ENCODE results near the gene MAP2K6.

Gene MAP2K6

DNA sequence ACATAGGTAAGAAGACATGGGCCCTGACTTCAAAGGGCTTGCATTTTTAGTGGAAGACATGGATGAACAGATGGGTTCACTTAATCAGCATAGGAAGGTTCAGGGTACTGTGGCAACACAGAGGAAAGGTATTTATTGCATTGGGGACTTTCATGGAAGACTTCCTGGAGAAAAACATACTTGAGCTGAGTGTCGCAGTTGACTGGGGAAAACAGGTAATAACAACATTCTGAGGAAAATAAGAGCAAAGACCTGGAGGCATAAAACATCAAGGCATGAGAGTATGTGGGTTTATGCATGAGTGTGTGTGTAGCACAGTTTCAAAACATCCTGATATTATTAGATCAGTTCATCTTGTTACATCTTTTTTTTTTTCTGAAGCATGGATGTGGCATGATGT is 82.7 kb downstream of the MAP2K6 start:
- no peak for DNase-seq

DNA sequence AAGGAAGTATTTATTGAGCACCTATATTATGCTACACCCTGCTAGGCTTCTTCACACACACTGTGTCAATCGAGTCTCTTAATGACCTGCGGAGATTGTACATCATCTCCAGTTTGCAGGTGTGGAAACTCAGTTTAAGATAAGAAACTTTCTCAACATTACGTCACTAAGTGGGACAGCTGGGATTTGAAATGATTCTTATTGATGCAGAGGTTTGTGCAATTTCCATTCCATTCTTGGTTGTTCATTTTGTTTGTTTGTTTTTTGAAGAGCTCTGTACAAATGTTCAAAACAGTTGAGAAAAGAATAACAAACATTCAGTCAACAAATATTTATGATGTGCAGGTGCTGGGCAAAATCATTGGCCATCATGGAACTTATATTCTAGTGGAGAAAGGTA is 84.8 kb downstream of the MAP2K6 start:
- no peak for DNase-seq

DNA sequence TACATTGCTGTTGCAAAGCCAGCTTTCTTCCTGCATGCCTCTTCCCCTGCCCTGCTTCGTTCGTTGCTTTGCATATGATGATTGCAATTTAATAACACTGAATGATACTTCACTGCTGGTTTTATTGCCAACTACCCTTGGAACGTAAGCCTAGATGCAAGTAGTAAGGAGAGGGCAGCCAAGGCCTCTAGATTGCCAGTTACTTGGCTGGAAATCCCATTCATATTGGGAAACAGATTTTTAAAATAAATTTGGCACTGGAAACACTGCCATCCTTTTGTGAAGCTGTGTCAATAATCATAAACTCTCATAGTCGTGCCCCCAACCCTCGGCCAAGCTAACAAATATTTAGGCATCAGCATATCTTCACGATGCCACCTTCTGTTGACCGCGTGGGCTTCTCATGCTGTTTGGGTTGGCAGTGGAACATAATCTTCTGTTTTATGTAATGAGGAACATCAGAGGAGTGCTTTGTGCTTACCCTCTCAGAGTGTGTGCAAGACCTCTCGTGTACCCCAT is 86.5 kb downstream of the MAP2K6 start:
- DNase-seq: no peak

DNA sequence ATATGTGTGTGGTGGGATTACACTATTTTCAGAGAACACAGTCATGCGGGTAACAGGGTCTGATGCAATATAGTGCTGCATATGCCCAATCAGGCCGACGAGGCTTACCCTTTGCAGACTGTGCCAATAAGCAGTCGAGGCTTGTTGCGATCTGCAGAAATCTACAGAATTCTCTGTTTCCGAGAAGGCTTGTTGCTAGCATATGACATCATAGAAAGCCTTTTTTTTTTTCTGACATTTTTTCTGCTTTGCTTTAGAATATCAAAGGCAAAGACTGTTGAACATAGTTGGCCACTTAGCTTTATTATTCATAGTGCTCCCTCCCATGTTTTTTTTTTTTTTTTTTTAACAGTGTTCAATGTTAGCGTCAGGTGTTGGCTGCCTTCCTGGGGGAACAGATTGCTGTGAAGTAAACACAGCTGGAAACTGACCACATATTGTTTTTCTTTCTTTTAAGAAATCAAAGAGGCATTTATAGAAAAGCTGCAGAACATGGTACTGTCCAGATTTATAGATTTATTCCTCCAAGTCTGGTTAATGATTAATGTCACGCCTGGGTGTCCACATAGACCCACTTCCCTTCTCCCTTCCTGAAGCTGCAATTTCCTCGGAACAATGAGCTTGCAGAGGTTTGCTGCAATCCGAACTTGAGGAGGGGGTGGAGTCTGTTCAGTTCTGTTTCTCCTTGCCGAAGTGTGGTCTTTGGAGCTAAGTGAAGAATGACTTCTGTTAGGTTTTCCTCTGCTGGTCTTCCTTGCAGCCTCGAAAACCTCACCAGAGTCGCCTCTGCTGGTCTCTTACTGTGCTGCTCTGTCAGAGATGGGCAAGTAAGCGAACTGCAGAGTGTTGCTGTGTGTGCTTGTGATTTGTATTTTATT is 87.3 kb downstream of the MAP2K6 start:
- DNase-seq: no peak

DNA sequence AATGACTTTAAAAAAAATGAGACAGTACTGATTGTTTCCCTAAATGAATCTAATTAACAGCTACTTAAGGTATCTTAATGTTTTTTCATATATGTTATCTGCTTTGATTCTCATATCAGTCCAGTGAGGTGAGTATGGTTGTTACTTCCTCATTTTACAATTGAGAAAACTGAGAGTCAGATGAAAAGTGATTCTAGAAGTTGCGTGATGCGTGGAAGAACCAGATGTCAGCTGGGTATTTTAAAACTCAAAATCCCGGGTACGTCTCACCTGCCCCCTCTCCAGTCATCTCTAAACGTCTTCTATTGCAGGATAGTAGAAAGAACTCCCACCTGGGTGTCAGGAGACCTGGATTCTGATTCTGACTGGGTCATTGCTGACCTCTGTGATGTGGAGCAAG is 89.2 kb downstream of the MAP2K6 start:
- no peak for DNase-seq

DNA sequence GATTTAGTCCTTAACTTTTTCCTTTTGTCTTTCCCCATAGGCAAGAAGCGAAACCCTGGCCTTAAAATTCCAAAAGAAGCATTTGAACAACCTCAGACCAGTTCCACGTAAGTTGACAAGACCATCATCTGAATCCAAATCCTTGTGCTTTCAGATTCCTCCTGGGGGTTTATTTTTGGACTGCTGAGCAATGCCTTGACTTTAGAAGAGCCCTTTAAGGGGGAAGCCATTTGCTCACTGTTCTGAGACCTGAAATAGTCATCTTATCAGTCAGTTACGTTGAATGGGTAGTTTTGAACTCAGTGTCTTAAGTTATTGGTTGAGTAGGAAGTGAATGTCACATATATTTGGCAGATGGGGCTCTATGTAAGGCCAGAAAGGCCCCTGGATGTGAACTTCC is 91.2 kb downstream of the MAP2K6 start:
- no peak for DNase-seq

DNA sequence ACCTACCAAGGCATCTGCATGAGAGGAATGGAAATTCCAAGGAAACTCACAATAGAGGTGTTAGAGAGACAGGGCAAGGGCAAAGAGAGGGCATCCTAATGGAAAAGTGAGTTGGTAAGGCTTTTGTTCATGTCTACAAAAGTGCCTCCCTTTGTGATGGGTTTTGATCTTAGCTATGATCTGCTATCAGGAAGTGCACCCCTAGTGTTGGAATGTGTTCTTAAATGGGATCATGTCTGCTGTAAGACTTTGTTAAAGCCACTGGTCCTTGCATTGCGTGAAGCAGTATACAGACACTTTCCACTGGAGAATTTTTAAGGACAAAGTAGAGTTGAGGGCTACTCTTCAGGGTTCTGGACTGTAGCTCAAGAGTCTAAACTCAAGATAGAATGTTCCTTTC is 92.0 kb downstream of the MAP2K6 start:
- peak; percentile 20 for DNase-seq

DNA sequence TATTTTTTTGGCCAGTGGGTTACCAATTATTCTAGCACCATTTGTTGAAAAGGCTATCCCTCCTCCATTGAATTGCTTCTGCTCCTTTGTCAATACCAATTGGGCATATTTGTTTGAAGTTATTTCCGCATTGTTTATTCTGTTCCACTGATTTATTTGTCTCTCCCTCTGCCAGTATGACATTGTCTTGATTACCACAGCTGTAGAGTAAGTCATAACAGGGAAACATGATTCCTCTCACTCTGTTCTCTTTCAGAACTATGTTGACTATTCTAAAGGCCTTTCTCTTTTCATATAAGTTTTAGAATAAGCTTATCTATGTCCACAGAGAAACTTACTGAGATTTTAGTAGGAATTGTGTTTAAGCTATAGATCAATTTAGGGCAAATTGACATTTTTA is 94.3 kb downstream of the MAP2K6 start:
- no peak for DNase-seq

DNA sequence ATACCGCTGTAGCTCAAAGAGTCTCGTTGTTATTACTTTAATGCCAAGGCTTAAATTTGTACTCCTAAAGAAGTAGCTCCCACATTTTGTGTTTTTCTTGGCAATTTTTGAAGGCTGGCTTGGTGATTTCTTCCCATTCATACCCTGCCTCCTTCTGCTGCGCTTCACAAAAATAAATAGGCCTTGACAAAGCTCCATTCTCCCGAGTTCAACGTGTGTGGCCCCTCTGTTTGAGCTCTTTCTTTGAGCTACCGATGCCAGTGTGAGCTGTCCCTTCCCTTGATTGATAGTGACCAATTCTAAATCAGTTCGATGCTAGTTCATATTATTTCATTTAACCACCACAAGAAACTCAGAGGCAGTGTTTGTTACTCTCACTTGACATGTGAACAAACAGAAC is 96.8 kb downstream of the MAP2K6 start:
- DNase-seq: no peak

DNA sequence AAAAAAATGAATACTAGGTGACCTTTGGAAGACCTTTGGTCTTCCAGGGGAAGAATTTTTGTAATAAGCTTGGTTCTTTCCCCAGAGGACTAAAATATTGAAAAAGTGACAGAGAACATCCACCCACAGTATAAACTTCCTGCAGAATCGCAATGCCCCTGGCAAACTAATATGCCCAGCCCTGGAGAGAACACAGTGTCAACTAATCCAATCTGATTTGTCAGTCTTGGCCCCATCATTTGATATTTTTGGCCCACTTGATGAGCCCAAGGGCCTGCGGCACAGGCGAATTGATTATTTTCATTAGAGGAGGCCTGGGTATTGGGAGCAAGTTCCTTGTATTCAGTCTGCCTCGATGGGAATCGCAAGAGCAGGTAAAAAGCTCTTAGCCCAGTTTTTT is 98.4 kb downstream of the MAP2K6 start:
- no peak for DNase-seq

DNA sequence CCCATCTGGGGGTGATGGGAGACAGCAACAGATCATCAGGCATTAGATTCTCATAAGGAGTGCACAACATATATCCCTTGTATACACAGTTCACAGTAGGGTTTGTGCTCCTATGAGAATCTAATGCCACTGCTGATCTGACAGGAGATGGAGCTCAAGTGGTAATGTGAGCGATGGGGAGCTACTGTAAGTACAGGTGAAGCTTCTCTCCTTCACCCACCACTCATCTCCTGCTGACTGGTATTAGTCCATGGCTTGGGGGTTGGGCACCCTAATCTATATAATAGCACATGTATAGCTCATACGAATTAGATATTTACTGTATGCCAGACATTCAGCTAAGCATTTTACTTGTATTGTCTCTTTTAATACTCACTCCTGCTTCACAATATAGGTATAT is 101.7 kb downstream of the MAP2K6 start:
- DNase-seq: no peak

DNA sequence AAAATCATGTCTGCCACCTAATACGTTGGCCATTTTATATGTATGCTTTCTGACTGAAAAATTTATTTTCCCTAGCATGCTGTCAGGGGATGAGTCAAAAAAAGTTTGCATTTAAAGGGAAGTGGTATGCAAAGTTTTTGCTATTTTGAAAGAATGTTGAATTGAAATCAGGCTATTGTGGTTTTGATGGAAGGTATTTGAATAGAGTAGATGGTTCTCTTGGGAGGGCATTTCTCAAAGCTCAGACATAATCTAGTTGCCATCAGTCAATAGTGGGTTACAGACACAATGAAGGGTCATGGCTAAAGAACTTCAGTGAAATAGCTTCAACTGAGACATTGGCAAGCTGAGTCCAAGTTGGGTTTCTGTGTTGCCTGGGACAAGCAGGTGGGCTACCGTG is 102.4 kb downstream of the MAP2K6 start:
- DNase-seq: no peak

DNA sequence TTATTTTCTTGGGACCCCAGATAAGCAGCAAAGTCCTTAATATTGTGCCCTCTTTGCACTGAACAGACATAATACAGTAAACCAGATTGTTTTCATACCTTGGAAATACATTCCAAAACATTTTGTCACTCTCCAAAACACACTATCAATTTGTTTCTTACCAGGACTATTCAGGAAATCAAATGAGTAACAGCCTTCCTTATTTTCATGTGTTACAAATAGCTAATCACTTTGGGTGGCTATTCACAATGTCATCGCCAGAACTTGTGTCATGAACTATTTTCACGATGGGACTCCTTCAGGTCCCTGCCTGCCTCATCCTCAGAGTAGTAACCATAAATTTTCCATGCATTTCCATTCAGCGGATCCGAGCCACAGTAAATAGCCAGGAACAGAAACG is 104.5 kb downstream of the MAP2K6 start:
- DNase-seq: no peak

DNA sequence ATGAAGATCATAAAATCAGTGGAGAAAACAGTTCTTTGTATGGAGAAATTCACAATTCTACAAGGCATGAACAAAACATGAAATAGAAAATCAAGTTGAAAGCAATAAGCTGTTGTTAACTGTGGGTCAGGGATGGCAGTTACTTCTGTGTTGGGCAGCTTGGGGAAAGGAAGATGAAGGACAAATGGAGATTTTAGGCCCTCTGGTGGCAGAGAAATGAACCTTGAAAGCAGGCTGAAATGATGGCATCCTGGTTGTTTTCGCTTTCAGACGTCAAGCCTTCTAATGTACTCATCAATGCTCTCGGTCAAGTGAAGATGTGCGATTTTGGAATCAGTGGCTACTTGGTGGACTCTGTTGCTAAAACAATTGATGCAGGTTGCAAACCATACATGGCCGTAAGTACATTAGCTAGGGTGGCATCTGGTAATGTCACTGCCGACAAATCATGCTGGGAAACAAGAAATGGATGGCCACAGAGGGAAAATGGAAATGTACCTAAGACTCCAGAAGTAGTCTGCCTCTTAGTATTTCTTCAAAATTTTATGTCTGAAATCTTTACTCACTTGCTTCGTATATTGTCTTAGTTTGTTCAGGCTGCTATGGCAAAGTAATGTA is 108.9 kb downstream of the MAP2K6 start:
- peak; percentile 43 for DNase-seq

DNA sequence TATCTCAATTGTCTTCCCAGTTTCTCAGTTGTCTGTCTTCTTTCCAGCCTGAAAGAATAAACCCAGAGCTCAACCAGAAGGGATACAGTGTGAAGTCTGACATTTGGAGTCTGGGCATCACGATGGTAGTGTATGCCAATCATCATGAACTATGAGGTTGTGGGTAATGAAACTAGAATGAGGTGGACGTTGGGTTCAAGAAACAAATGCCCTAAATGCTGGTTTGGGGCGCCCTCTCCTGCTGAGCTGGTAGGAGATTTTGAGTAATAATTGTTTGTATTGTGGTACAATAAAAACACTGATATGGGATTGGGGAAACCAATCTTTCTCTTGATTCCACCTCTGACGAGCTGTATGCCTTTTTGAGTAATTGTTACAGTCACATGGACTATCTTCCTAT is 110.4 kb downstream of the MAP2K6 start:
- no peak for DNase-seq

DNA sequence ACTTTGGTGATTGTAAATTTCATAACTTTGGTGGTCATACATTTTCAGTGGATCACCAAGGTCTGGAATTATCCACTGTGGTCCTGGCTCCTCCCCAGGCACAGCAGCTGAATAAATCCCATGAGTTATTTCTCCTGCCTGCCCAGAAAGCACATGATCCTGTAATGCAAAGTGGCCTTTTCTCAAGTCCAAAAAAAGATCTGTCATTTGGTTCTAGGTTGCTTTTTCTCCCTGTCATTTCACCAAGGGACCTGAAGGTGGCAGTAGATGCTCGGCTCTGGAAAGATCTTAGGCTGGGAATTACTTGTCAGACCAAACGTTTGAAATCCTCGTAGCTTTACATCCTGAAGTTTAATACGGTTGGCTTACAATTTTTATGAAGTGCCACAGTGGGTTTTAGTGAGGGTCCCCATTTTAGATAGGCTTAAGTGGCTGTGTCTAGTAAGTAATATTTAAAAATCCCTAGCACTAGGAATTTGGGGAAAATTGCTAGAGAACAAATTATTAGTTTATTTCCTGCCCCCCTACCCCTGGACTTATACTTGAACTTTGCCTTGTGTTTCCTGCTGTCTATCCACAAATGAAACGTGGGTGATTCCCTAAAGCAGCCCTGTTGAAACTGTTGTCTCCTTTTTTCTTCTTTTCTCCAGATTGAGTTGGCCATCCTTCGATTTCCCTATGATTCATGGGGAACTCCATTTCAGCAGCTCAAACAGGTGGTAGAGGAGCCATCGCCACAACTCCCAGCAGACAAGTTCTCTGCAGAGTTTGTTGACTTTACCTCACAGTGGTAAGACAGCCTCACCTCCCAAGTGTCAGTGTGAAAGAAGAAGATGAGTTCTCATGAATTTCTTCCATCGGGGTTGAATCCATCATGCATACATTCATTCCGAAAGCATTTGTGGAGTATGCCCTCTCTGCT is 111.7 kb downstream of the MAP2K6 start:
- DNase-seq: peak; percentile 67

DNA sequence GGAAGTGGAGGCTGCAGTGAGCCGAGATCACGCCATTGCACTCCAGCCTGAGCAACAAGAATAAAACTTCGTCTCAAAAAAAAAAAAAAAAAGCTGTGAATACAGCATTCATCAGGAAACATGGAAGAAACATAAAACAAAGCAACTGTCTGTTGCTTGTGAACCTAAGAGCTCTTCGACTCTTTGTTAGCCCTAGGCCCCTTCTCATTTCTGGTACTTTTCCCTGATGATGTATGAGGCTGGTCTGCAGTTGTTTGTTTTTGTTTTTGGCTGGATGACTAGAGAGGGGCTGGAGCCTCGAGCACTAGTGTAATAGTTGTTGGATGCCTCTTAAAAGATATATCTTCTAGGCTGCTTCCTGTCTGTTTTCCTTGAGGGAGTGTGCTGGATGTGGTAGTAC is 113.5 kb downstream of the MAP2K6 start:
- no peak for DNase-seq

DNA sequence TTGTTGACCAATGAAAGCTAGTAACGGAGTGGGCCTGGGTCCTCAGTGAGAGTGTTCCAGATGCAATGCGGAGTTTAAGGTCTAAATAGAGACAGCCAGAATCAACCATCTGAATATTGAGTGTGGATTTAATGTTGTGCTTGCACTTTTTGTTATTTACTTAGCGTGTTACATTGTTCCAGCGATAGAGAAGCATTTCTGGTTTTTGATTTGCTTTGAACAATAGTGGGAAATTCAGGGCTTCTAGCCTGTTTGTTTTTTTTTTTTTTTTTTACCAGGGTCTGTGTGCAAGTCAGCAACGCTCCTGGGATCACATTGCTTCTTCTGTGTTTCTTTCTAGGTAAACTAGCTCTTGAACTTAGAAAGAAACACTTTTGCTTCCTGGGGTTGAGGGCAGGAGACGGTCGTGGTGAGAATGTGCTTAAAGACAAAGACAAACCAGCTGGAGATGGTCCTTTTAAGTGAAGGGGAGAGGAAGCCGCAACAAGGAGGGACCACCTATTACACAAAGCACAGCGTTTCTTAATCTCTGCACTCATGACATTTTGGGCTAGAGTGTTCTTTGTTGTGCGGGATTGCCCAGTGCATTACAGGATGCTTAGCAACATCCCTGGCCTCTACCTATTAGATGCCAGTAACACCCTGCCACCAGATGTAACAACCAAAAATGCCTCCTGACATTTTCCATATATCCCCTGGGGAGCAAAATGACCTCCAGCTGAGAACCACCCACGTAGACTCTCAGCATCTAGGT is 119.2 kb downstream of the MAP2K6 start:
- no peak for DNase-seq

DNA sequence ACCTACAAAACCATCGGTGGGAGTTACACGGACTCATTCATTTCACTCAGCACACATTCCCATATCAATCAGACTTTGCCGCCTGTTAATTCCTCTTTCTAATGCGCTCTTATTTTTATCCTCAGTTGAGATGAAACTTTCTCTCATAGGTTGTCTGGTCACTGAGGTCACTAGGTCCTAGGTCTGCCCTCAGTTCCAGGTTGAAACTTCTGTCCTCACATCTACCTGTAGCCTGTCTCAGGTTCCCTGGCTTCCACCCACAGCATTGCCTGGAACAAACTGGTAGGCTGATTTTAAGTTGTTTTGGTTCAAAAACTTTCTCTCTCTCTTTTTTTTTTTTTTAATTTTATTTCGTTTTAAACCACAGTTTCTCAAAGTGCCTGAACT is 119.7 kb downstream of the MAP2K6 start:
- no peak for DNase-seq

DNA sequence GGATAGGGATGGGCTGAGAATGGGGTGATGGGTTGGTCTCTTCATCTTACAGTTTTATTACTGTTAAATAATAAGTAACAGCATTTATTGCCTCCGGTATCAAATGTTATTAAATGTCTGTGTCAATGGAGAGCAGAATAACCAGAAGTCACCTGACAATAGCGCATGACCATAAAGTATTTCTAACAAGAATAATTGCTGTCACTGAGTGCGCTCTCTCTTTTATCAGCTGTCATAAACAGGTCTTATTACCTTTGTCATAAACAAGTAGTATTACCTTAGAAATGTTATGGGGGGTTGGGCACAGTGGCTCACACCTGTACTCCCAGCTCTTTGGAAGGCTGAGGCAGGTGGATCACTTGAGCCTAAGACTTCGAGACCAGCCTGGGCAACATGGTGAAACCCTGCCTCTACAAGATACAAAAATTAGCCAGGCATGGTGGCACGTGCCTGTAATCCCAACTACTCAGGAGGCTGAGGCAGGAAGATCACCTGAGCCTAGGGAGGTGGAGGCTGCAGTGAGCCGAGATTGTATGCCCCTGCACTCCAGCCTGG is 120.6 kb downstream of the MAP2K6 start:
- DNase-seq: no peak

DNA sequence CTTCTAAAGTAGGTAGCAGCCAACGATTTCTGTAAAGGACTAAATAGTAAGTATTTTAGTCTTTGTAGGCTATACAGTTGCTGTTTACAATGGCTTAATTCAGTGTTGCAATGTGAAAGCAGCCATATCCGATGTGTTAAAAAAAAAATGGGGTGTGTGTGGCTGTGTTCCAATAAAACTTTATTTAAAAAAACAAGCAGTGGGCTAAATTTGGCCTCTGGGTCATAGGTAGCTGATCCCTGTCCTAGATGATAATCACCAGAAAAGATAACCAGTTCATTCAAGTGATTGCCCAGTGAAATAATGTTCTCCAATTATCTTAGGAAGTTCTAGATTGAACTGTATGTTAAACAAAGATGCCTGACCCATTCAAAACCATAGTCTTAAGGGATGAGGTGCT is 124.3 kb downstream of the MAP2K6 start:
- no peak for DNase-seq

DNA sequence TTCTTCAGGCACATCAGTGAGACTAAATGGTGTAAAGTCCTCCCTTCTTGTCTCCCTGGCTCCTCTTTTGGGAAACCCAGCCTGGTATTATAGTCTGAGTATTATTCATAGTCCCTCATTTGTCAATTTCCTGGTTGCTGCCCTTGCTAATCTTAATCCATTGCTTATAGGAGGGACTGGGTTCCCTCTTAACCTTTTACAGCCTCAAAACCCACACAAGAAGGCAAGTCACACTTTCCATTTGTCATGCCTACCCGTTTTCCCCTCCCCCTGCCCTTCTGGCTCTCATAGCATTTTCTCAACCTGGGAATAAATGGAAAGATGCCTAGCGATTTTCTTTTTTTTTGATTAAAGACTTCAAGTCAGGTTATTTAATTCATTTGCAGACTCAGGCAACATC is 124.8 kb downstream of the MAP2K6 start:
- DNase-seq: no peak
